HG02610 (cell line): Measurements from ENCODE around the gene DHRS7B.
"Not testable (repeated sequence)": the region's sequence is repeated elsewhere in the genome, so short reads cannot be mapped to it uniquely, and the experiment has no call there.

Source experiments
- ATAC-seq: cut with Tn5 transposase; IDR thresholded peaks from one replicate; pipeline ENCODE4 v1.9.1; 2021; ENCODE audit warnings: mild to moderate bottlenecking, moderate library complexity; ENCODE audit not compliant: unreplicated experiment

The DHRS7B gene

DNA sequence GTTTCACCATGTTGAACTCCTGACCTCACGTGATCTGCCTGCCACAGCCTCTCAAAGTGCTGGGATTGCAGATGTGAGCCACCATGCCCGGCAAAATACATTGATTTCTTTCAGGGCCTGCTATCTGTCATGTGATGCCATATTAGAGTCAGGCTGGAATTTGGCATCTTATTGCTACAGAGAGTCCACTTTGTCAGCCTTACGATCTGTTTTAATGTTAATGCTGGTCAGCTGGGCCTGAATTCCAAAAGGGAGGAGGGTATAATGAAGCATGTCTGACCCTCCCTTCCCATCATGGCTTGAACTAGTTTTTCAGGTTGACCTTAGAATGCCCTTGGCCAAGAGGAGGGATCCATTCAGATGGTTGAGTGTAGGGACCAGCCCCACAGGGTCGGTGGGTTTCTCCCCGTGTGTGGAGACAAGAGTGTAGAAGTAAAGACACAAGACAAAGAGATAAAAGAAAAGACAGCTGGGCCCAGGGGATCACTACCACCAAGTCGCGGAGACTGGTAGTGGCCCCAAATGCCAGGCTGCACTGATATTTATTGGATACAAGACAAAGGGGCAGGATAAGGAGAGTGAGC, 19.6 kb upstream of the DHRS7B start:
- not testable (repeated sequence) for ATAC-seq

DNA sequence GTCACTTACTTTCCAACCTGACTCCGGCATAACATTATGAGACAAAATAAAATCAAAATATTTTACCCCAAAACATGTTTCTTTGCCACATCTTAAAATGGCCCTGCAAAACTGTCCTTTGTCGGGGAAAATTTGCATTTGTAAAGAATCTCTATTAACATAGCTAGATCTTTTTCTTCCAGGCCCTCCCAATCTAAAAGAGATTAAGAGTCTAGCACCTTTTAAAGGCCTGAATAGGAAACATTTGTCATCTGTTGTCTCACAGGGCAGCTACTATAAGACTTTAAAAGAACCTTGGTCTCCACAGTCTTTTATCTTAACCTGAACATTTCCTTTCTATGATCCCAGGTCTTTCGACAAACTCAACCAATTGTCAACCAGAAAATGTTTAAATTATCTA, 18.1 kb upstream of the DHRS7B start:
- ATAC-seq = no peak

DNA sequence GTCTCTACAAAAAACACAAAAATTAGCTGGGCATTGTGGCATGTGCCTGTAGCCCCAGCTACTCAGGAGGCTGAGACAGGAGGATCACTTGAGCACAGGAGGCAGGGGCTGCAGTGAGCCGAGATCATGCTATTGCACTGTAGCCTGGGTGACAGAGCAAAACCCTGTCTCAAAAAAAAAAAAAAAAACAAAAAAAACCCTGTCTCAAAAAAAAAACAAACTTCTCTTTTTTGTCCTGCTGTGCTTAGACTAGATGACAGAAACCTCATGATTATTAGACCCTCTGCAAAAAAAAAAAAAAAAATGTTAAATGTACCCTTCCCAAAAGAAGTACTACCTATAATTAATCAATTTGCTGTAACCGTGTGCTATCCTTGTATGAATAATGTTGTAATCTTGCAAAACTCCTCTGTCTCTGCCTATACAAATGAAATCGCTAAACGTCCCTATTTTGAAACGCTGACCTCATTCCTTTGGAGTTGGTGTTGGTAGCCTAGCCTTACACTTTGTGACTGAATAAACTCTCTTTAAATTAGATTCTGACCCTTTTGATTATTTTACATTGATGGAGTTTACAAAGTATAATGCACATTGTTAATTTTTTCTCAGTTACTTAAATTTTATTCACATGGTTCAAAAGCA, 13.6 kb upstream of the DHRS7B start:
- ATAC-seq = no peak

DNA sequence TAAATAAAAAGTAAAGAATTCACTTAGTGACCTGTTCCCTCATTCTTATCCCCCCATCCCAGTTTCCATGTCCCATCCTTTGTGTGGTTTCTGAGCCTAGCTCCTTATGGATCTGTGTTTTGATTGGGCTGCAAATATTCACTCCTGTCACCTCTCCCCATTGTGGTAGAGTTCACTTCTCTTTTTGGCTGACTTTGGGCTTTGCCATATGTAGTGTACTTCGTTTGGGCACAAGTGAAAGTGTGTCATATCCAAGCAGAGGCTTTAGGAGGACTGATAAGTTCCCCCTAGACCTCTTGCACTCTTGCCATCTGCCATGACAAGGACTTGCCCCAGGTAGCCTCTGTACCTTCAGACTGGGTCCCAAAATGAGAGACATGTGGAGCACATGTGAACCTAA, 13.0 kb upstream of the DHRS7B start:
- ATAC-seq = no peak

DNA sequence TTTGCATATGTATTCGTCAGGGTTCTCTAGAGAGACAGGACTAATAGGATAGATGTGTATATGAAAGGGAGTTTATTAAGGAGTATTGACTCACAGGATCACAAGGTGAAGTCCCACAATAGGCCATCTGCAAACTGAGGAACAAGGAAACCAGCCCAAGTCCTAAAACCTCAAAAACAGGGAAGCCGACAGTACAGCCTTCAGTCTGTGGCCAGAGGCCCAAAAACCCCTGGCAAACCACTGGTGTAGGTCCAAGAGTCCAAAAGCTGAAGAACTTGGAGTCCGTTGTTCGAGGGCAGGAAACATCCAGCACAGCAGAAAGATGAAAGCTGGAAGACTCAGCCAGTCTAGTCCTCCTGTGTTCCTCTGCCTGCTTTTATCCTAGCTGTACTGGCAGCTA, 12.0 kb upstream of the DHRS7B start:
- not testable (repeated sequence) for ATAC-seq

DNA sequence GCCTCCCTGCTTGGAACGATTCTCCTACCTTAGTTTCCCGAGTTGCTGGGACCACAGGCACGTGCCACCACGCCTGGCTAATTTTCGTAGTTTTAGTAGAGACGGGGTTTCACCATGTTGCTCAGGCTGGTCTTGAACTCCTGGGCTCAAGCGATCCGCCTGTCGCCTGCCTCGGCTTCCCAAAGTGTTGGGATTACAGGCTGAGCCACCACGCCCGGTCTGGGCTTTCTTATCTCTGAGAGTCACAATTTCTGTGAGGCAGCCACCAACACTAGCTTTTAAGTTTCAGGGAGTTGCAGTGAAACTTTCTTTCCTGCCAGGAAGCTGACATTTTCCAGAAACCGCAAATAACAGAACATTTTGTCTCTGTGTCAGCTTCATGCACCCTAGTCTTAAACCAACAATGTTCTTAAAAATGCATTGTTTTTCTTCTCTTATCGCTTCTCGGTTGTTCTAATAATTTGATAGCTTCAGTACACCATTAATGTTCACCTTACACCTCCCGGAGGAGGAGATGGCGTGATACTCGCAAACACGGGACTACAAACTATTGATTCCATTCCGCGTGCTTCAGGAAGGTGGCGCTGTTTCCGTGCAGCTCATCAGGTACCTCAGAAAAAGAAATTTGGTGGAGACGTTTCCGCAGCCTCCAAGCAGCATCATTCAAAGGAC, 7.4 kb upstream of the DHRS7B start:
- no peak for ATAC-seq

DNA sequence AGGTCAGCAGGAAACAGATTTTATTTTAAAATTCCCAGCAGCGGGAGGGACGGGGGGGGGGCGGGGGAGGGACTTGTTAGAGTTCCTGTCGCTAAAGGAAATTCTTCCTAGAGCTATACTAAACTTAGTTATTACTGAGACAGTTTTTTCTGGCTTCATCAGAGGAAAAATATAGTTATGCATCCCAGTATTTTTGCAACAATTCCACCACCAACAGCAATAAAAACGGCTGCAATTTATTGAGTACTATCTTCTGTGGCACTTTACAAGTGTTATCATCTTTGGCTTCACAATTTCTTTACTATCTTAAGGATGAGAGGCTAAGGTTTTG, 6.9 kb upstream of the DHRS7B start:
- no peak for ATAC-seq

DNA sequence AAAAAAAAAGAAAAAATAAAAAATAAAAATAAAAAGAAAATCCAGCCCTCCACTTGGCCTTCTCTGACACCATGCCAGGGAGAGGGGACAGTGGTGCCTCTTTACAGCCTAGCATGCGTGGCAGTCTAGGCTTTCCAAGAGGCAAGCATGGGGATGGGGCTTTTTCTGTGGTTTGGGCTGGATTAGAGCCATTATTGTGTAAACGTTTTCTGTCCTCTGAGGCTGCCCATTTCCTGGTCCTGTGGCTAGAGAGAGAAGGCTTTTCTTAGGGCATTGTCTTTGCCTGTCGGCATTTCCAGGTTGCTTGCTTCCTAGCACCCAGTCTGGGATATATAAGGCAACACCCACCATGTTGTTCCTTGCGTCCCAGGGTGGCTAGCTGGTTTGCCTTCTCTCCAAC, 2.7 kb upstream of the DHRS7B start:
- ATAC-seq = no peak

DNA sequence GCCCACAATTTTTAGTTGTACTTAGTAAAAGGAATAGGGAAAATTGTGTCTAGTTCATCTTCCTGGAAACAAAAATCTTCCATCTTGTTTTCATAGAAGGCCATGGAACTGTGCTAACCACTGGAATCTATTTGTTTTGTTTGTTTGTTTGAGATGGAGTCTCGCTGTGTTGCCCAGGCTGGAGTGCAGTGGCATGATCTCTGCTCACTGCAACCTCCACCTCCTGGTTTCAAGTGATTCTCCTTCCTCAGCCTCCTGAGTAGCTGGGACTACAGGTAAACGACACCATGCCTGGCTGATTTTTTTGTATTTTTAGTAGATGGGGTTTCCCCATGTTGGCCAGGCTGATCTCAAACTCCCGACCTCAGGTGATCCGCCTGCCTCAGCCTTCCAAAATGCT, 2.2 kb upstream of the DHRS7B start:
- not testable (repeated sequence) for ATAC-seq

DNA sequence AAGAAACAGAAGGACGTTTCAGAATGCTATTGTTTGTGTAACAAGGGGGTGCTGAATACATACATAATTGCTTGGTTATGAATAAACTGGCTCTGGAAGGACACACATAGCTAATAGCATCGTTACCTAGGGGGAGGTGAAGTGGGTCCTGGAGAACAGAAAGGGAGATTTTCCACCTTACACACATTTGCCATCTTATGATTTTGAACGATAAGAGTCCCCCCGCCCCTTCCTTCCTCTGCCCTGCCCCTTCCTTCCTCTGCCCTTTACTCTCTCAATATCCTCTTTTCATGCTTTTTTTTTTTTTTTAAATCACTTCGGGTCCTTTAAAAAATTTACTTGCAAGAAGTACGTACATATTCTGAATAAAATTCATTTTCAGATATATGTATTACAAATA, 902 bp upstream of the DHRS7B start:
- no peak for ATAC-seq

DNA sequence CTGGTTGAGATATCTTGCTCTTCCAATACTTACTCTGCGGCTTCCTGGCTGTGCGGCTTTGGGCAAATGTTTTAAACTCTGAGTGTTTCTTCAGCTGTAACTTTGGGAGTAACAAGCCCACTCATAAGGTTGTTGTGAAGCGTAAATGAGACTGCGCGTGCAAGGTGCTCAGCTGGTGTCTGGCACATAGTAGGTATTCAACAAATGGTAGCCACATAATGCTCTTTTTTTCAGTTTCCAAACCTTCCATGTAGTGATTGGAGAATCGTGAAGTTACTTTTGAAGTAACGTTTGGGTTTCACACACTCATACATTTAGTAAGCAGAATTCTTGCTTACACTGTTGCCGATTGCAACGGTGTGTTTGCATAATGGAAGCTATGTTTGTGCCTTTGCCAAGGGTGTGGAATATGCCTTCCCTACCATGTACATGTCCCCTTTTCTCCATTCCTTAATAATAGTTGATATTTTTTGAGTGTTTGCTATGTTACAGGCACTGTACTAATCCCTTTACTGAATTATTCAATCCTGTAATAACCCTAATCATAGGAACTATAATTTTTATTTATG, 829 bp downstream of the DHRS7B start:
- no peak for ATAC-seq

DNA sequence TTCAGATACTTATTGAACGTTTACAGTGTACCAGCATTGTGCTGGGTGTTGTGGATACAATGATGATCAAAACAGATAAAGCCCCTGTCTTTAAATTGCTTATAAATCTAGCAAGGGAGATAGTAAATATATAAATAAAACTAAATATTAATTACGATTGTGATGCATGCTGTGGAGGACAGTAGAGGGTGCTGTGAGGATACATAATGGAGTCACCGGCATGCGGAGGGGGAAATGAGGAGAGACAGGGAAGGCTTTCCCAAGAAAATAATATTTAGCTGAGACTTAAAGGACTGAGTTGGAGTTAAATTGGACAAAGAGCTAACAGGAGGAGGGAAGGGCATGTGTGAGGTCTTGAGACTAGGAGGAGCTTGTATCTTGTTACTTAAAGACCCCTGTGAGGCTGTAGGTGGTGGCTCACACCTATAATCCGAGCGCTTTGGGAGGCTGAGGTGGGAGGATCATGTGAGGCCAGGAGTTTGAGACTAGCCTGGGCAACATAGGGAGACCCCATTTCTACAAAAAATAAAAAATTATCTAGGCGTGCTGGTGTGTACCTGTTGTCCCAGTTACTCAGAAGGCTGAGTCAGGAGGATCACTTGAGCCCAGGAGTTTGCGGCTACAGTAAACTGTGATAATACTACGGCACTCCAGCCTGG, 2.4 kb downstream of the DHRS7B start:
- ATAC-seq = no peak

DNA sequence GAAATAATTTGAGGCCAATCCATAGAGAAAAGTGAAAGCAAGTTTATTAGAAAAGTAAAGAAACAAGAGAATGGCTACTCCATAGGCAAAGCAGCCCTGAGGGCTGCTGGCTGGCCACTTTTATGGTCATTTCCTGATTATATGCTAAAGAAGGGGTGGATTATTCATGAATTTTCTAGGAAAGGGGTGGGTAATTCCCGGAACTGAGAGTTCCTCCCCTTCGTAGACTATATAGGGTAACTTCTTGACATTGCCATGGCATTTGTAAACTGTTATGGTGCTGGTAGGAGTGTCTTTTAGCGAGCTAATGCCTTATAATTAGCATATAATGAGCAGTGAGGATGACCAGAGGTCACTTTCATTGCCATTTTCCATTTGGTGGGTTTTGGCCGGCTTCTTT, 4.4 kb downstream of the DHRS7B start:
- no peak for ATAC-seq

DNA sequence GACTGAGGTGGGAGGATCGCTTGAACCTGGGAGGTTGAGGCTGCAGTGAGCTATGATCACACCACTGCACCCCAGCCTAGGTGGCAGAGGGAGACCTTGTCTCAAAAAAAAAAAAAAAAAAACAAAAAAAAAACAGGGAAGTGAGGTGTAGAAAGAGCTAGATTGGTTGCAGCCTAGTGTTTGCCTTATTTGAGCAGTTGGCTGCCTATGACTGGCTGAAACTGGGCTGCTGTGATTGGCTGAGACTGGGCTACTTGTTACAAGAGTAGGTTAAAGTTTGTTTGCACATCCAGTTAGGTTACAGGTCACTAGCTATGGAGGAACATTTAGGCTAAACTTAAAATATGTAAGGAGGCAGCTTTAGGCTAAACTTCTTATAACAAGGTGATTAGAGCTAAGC, 5.7 kb downstream of the DHRS7B start:
- no peak for ATAC-seq

DNA sequence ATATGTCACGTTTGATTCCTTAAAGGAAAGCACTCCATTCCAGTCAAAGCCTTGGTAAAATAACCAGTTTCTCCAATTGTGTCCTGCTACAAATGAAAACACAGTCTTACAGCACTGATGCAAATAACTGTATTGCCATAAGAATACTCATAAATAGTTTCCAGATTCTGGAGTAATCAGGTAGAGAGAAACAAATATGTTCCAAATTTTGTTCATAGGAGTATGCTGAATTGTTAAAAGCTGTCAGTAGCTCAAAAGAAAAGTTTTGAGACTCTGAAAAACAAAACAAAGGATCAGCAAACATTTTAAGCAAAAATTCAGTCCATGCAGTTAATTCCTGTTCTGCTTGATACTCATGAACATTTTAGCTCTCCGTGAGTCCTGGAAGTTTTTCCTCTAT, 7.8 kb downstream of the DHRS7B start:
- no peak for ATAC-seq

DNA sequence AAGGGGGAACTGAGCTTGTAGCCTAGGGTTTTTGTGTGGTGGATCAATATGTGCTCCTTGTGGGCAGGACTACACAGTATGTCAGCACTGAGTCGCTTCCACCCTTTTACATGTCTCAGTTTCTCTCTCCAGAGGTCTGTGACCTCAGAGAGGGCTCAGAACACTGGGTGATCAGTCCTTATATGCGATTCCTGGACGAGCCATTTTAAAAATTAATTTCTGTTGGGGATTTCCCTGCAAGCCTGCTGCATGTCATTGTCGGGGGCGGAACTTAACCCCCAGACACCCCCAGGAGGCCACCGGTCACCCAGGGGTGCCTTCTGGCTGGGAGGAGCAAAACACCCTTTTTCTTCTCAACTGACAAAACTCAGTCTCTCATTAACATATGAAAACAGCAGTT, 14.1 kb downstream of the DHRS7B start:
- ATAC-seq = no peak

DNA sequence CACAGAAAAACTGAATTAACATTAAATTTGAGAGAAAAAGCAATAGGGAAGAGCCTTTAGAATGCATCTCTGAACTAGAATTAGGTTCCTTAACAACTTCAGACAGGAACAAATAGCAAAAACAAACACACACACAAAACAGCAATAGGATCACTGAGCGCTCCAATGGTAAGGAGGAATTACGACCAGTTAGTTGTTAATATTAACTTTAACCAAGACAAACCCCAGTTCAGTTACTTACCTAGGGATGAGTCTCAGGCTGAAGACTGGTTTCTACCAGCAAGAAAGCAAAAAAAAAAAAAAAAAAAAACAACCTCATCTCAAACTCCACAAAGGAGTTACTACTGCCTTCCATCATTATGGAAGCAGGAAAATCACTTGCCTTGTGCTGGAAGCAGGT, 14.6 kb downstream of the DHRS7B start:
- ATAC-seq = no peak

DNA sequence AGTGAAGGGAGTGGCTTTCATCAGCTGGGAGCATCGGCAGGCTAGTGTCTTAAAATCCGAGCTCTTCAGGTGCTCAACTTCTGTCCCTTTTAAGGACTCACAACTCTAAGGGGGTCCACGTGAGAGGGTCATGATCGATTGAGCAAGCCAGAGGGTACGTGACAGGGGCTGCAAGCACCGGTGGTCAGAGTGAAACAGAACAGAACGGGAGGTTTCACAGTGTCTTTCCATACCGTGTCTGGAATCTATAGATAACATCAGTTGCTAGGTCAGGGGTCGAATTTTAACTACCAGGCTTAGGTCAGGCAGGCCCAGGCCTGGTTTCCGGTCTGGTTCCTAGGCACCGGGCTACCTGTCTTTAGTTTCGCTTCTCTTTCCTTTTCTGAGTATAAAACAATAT, 15.3 kb downstream of the DHRS7B start:
- ATAC-seq = not testable (repeated sequence)

DNA sequence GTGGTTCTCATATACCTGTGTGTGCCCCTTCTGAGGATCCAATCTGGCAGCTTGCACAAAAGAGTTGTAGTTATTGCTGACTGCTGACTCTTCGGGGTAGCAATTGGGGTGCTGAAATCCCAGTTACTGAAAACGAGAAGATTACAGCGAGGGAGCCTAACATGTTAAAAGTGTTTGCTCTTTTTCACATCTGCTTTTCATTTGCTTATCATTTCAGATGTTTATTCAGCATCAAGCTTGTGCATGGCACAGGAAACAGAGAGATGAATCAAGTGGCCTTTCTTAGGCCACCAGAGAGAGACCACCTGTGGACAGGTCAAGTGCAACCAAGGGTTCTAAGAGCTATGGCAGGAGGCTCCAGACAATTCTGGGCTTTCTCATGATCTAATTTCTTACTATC, 16.9 kb downstream of the DHRS7B start:
- no peak for ATAC-seq

DNA sequence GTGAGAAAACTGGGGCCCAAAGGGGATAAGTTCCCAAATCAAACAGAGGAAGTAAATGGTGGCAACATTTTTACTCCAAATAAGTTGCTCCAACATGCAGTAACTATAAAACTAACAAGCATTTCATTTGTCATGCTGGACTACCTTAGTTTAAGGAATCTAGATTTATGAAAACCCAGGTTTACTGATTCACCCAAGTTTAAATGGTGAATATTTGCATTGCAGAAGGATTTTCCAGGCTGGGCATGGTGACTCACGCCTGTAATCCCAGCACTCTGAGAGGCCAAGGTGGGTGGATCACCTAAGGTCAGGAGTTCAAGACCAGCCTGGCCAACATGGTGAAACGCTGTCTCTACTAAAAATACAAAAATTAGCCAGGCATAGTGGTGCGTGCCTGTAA, 17.5 kb downstream of the DHRS7B start:
- ATAC-seq = not testable (repeated sequence)

DNA sequence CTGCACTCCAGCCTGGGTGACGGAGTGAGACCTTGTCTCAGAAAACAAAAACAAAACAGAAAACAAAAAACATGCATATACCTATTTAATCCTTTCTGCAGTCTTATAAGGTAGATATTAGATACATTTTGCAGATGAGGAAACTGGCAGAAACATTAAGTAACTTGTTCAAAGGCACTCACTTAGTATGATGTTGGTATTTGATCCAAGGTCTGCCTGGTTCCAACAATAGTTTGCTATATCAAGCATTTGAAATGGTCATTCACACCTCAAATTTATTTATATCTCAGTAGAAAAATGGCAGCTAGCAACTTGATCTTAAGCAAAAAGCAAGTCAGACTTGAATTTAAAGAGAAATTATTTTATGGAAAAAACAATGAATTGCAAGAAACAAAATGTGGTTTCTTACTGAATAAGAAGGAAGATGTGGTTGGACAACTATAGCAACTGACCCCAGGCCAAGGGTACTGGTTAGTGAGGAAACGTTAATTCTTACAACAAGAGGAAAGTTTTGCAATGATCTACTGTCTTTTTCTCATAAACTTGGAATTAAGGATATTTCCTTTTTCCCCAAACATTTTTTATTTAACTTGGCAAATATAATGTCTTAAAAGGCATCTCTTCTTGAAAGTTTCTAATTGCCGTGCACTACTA, 19.7 kb downstream of the DHRS7B start:
- ATAC-seq = no peak
